NT2/D1 (cell line): ENCODE measurements around the gene PIGP.

Experiments
- DNase-seq: peaks from one replicate; pipeline ENCODE4 v3.0.0-alpha.2; 2011; ENCODE audit warnings: low read depth, low spot score
- H3K27me3 ChIP-seq: 2 replicates; pipeline ENCODE4 v1.6.0; 2011; ENCODE audit warnings: mild to moderate bottlenecking; ENCODE audit not compliant: insufficient read length, insufficient read depth
- H3K36me3 ChIP-seq: 2 replicates; pipeline ENCODE4 v1.6.1; 2011; ENCODE audit warnings: mild to moderate bottlenecking, low read length, mixed read lengths; ENCODE audit not compliant: insufficient read depth, insufficient read length
- H3K4me1 ChIP-seq: 2 replicates; pipeline ENCODE4 v1.5.1; 2011; ENCODE audit not compliant: insufficient read depth, insufficient read length
- H3K4me3 ChIP-seq: 2 replicates; pipeline ENCODE4 v1.5.1; 2011; ENCODE audit warnings: low read depth; ENCODE audit not compliant: insufficient read length
- H3K9ac ChIP-seq: 2 replicates; pipeline ENCODE4 v1.6.0; 2011; ENCODE audit warnings: low read depth; ENCODE audit not compliant: insufficient read length
- H3K9me3 ChIP-seq: 2 replicates; pipeline ENCODE4 v1.5.1; 2011; ENCODE audit warnings: mild to moderate bottlenecking, low read length; ENCODE audit not compliant: insufficient read depth
- SUZ12 ChIP-seq: IDR thresholded peaks from 2 replicates; pipeline ENCODE4 v1.6.1; 2011; ENCODE audit not compliant: insufficient read length, insufficient read depth; ENCODE audit errors: extremely low read depth
- YY1 ChIP-seq: IDR thresholded peaks from 2 replicates; pipeline ENCODE4 v1.6.1; 2011; ENCODE audit not compliant: insufficient read length, insufficient read depth
- ZNF274 ChIP-seq: IDR thresholded peaks from 2 replicates; pipeline ENCODE4 v1.6.1; 2011; ENCODE audit warnings: mild to moderate bottlenecking, low read depth, low read length

The PIGP gene

GRCh38 chr21:37064841-37065240 is 8.0 kb downstream of the PIGP start:
- H3K36me3 ChIP-seq, result peaks cover 35% of the 10 kb centered on the region
- peaks cover 11% of the 10 kb centered on the region for H3K4me1 ChIP-seq
- no peak overlapping the region for H3K4me3 ChIP-seq
- H3K9me3 ChIP-seq, result no peaks in the 10 kb centered on the region
- no peak overlapping the region for H3K9ac ChIP-seq
- H3K27me3 ChIP-seq, result no peaks in the 10 kb centered on the region
- DNase-seq, result no peak
- TF ChIP-seq YY1 (no peak), ZNF274 (no peak), SUZ12 (no peak)

GRCh38 chr21:37063433-37063832 is 9.4 kb downstream of the PIGP start:
- Histone ChIP-seq H3K9ac (no peak overlapping the region), H3K4me3 (no peak overlapping the region), H3K36me3 (peaks cover 26% of the 10 kb centered on the region), H3K27me3 (no peaks in the 10 kb centered on the region), H3K9me3 (no peaks in the 10 kb centered on the region), H3K4me1 (peaks cover 11% of the 10 kb centered on the region)
- TF ChIP-seq ZNF274, result no peak
- no peak for TF ChIP-seq SUZ12
- TF ChIP-seq YY1, result no peak
- no peak for DNase-seq

- DNase-seq, result no peak
- TF ChIP-seq ZNF274 (no peak), YY1 (no peak), SUZ12 (no peak)
- Histone ChIP-seq H3K4me1 (peaks cover 11% of the 10 kb centered on the region), H3K9ac (no peak overlapping the region), H3K36me3 (peaks cover 19% of the 10 kb centered on the region), H3K27me3 (no peaks in the 10 kb centered on the region), H3K9me3 (peaks cover 1% of the 10 kb centered on the region; the same call in 1 of the 2 replicates), H3K4me3 (no peak overlapping the region)
These were observed 10.3 kb downstream of the PIGP start for GRCh38 chr21:37062593-37062935.

- H3K36me3 ChIP-seq, result peaks cover 17% of the 10 kb centered on the region
- H3K9ac ChIP-seq, result no peak overlapping the region
- no peak overlapping the region for H3K4me3 ChIP-seq
- no peaks in the 10 kb centered on the region for H3K27me3 ChIP-seq
- TF ChIP-seq SUZ12 (no peak), YY1 (no peak), ZNF274 (no peak)
- H3K9me3 ChIP-seq, result peaks cover 6% of the 10 kb centered on the region; the same call in 1 of the 2 replicates
- H3K4me1 ChIP-seq, result peaks cover 11% of the 10 kb centered on the region
- no peak for DNase-seq
These were observed 10.8 kb downstream of the PIGP start for GRCh38 chr21:37061926-37062592.

- H3K27me3 ChIP-seq, result no peaks in the 10 kb centered on the region
- DNase-seq, result peak; percentile 86
- no peak overlapping the region for H3K4me3 ChIP-seq
- H3K9me3 ChIP-seq, result peaks cover 19% of the 10 kb centered on the region; the same call in 1 of the 2 replicates
- peaks cover 8% of the 10 kb centered on the region for H3K36me3 ChIP-seq
- H3K9ac ChIP-seq, result no peak overlapping the region
- TF ChIP-seq YY1, result no peak
- TF ChIP-seq ZNF274, result no peak
- no peak for TF ChIP-seq SUZ12
- H3K4me1 ChIP-seq, result peaks cover 11% of the 10 kb centered on the region
These were observed 12.6 kb downstream of the PIGP start for GRCh38 chr21:37060296-37060695.

GRCh38 chr21:37059181-37059580 is 13.7 kb downstream of the PIGP start:
- H3K9ac ChIP-seq, result no peak overlapping the region
- no peaks in the 10 kb centered on the region for H3K36me3 ChIP-seq

GRCh38 chr21:37058261-37058660 is 14.6 kb downstream of the PIGP start:
- Histone ChIP-seq H3K27me3 (no peaks in the 10 kb centered on the region), H3K4me3 (no peak overlapping the region), H3K9ac (no peak overlapping the region), H3K4me1 (peaks cover 11% of the 10 kb centered on the region), H3K9me3 (peaks cover 19% of the 10 kb centered on the region; the same call in 1 of the 2 replicates), H3K36me3 (no peaks in the 10 kb centered on the region)
- TF ChIP-seq YY1, result no peak
- no peak for TF ChIP-seq ZNF274
- TF ChIP-seq SUZ12, result no peak
- no peak for DNase-seq

More at GRCh38 chr21:37059181-37059580, 13.7 kb downstream of the PIGP start:
- no peak for DNase-seq
- H3K27me3 ChIP-seq, result no peaks in the 10 kb centered on the region
- H3K4me1 ChIP-seq, result peaks cover 11% of the 10 kb centered on the region
- H3K4me3 ChIP-seq, result no peak overlapping the region
- TF ChIP-seq ZNF274 (no peak), SUZ12 (no peak), YY1 (no peak)
- peaks cover 19% of the 10 kb centered on the region; the same call in 1 of the 2 replicates for H3K9me3 ChIP-seq
